H1 (cell line): ENCODE measurements around the gene ALDH7A1. TPM values are rescaled to one million over a fixed set of nuclear protein-coding genes. Genes with fewer than 3 reads are reported as not detected.

Experiments
- ASH2L ChIP-seq: fragments of 200-600, 300-600 bp; sonication (generic); IDR thresholded peaks from one replicate; pipeline ENCODE4 v1.7.1; 2017; ENCODE audit warnings: low read length
- CBX5 ChIP-seq: fragments of 300-800, 300-1000 bp; sonication (generic); IDR thresholded peaks from 2 replicates; pipeline ENCODE4 v1.7.1; 2016; ENCODE audit warnings: antibody characterized with exemption, low read length, low read depth
- NANOG ChIP-seq: IDR thresholded peaks from 2 replicates; pipeline ENCODE4 v1.6.1; 2011; ENCODE audit warnings: low read length, low read depth, mild to moderate bottlenecking, inconsistent platforms; ENCODE audit not compliant: insufficient read depth, poor library complexity, severe bottlenecking
- polyA plus RNA-seq, 7 experiments: library from polyadenylated mRNA; depleted of rRNA in 3 of 7; stranded (reverse) in 5 of 7; unstranded in 2 of 7; fragments of >200 nt in 5 of 7; fragments of 200-250 nt in 2 of 7; gene quantifications; 1 replicate in 5 of 7; 2 replicates in 1 of 7; 4 replicates in 1 of 7; pipeline versions ENCODE4 v1.2.1 to v1.2.3, GENCODE V29; 2011 to 2013; ENCODE audit warnings: missing spikeins in 2 of 7, mixed read lengths in 2 of 7
- total RNA-seq: library from RNA; stranded (reverse); fragmentation: NEBNext Ultra II Directional; extraction: Animal tissue kit (Norgen Biotek cat#: 25700); gene quantifications from 2 replicates; pipeline ENCODE4 v1.2.1, GENCODE V29; 2021
- TF ChIP-seq, protein P1 (sequence below): fragments of 300-600 bp; sonication (generic); IDR thresholded peaks from 2 replicates; pipeline ENCODE4 v1.7.1; 2012; ENCODE audit warnings: low read length, moderate library complexity, mild to moderate bottlenecking, inconsistent platforms; ENCODE audit not compliant: insufficient replicate concordance

The ALDH7A1 gene
- total and polyA plus RNA-seq, 2 of the 8 experiments (the other 6 are each of a cell fraction or from before 2014, with no cell fraction given) = 99.6 to 225 TPM

DNA sequence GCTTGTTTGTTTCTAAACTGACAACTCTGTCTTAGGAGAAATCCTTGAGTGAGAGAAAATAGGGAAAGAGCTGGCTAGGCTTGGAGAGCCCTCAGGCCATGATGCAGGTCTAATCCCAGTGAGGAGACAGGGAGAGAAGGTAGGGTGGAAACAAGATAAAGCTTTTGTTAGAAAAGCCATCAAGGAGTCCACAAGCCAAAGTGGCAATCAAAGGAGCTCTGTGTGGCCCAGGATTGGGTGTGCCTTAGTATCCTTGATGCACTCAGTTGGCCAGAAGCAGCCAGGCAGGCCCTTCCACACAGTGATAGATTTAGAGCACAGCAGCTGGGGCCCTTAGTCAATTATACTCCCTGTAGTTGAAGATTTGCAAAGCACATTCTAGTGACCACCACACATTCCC, 73.9 kb downstream of the ALDH7A1 start (continued):
- TF ChIP-seq, protein P1, sequence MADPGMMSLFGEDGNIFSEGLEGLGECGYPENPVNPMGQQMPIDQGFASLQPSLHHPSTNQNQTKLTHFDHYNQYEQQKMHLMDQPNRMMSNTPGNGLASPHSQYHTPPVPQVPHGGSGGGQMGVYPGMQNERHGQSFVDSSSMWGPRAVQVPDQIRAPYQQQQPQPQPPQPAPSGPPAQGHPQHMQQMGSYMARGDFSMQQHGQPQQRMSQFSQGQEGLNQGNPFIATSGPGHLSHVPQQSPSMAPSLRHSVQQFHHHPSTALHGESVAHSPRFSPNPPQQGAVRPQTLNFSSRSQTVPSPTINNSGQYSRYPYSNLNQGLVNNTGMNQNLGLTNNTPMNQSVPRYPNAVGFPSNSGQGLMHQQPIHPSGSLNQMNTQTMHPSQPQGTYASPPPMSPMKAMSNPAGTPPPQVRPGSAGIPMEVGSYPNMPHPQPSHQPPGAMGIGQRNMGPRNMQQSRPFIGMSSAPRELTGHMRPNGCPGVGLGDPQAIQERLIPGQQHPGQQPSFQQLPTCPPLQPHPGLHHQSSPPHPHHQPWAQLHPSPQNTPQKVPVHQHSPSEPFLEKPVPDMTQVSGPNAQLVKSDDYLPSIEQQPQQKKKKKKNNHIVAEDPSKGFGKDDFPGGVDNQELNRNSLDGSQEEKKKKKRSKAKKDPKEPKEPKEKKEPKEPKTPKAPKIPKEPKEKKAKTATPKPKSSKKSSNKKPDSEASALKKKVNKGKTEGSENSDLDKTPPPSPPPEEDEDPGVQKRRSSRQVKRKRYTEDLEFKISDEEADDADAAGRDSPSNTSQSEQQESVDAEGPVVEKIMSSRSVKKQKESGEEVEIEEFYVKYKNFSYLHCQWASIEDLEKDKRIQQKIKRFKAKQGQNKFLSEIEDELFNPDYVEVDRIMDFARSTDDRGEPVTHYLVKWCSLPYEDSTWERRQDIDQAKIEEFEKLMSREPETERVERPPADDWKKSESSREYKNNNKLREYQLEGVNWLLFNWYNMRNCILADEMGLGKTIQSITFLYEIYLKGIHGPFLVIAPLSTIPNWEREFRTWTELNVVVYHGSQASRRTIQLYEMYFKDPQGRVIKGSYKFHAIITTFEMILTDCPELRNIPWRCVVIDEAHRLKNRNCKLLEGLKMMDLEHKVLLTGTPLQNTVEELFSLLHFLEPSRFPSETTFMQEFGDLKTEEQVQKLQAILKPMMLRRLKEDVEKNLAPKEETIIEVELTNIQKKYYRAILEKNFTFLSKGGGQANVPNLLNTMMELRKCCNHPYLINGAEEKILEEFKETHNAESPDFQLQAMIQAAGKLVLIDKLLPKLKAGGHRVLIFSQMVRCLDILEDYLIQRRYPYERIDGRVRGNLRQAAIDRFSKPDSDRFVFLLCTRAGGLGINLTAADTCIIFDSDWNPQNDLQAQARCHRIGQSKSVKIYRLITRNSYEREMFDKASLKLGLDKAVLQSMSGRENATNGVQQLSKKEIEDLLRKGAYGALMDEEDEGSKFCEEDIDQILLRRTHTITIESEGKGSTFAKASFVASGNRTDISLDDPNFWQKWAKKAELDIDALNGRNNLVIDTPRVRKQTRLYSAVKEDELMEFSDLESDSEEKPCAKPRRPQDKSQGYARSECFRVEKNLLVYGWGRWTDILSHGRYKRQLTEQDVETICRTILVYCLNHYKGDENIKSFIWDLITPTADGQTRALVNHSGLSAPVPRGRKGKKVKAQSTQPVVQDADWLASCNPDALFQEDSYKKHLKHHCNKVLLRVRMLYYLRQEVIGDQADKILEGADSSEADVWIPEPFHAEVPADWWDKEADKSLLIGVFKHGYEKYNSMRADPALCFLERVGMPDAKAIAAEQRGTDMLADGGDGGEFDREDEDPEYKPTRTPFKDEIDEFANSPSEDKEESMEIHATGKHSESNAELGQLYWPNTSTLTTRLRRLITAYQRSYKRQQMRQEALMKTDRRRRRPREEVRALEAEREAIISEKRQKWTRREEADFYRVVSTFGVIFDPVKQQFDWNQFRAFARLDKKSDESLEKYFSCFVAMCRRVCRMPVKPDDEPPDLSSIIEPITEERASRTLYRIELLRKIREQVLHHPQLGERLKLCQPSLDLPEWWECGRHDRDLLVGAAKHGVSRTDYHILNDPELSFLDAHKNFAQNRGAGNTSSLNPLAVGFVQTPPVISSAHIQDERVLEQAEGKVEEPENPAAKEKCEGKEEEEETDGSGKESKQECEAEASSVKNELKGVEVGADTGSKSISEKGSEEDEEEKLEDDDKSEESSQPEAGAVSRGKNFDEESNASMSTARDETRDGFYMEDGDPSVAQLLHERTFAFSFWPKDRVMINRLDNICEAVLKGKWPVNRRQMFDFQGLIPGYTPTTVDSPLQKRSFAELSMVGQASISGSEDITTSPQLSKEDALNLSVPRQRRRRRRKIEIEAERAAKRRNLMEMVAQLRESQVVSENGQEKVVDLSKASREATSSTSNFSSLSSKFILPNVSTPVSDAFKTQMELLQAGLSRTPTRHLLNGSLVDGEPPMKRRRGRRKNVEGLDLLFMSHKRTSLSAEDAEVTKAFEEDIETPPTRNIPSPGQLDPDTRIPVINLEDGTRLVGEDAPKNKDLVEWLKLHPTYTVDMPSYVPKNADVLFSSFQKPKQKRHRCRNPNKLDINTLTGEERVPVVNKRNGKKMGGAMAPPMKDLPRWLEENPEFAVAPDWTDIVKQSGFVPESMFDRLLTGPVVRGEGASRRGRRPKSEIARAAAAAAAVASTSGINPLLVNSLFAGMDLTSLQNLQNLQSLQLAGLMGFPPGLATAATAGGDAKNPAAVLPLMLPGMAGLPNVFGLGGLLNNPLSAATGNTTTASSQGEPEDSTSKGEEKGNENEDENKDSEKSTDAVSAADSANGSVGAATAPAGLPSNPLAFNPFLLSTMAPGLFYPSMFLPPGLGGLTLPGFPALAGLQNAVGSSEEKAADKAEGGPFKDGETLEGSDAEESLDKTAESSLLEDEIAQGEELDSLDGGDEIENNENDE = no peak
- TF ChIP-seq NANOG (no peak), ASH2L (no peak), CBX5 (no peak)
